Prostate gland (tissue), 2 donors: ENCODE measurements around the gene DCLK2.

Source experiments
- POLR2A ChIP-seq: fragments of 450-650 bp; IDR thresholded peaks from one replicate; pipeline ENCODE4 v1.6.1; 2016; ENCODE audit warnings: antibody characterized with exemption, mild to moderate bottlenecking
- POLR2AphosphoS5 ChIP-seq: sonication (generic); formaldehyde crosslinking; IDR thresholded peaks from one replicate; pipeline ENCODE4 v1.6.1; 2017; ENCODE audit warnings: antibody characterized with exemption
- TF ChIP-seq, protein P1 (sequence below), 4 experiments: fragments of 200-600 bp in 2 of 4; fragments of 450-650 bp in 2 of 4; sonication (generic) in 2 of 4; IDR thresholded peaks; 1 replicate in 3 of 4; 2 replicates in 1 of 4; pipeline ENCODE4 v1.5.1; 2016 to 2019; ENCODE audit warnings: antibody characterized with exemption in 4 of 4, mild to moderate bottlenecking in 2 of 4, moderate library complexity in 2 of 4

DNA sequence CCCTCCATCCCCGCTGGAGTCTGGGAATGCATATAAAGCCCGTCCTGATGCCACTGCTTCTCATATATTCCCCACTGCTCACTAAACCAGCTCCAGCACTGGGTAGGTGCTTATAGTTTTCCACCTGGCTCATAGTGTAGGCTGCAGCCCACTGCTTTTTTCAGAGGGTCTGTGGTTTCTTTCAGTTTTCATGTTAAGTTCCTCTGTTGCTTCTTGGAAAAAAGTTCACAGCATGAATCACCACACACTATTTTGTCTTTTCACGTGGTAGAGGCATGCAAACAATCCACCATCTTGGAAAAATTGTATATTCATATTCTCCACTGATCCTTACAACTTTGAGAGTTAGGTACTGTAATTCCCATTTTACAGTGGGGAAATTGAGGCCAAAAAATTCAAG is 39.4 kb downstream of the DCLK2 start:
- TF ChIP-seq, protein P1, sequence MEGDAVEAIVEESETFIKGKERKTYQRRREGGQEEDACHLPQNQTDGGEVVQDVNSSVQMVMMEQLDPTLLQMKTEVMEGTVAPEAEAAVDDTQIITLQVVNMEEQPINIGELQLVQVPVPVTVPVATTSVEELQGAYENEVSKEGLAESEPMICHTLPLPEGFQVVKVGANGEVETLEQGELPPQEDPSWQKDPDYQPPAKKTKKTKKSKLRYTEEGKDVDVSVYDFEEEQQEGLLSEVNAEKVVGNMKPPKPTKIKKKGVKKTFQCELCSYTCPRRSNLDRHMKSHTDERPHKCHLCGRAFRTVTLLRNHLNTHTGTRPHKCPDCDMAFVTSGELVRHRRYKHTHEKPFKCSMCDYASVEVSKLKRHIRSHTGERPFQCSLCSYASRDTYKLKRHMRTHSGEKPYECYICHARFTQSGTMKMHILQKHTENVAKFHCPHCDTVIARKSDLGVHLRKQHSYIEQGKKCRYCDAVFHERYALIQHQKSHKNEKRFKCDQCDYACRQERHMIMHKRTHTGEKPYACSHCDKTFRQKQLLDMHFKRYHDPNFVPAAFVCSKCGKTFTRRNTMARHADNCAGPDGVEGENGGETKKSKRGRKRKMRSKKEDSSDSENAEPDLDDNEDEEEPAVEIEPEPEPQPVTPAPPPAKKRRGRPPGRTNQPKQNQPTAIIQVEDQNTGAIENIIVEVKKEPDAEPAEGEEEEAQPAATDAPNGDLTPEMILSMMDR (IDR thresholded peaks at IDR 0.05), result no peak
- TF ChIP-seq POLR2A (no peak), POLR2AphosphoS5 (no peak)
